B cell (primary cell): ENCODE data around the gene STK11. TPM values are rescaled to one million over a fixed set of nuclear protein-coding genes. Genes with fewer than 3 reads are reported as not detected.

ENCODE experiments used
- ATAC-seq: fragments of 200-7000 bp; cut with Tn5 transposase; one replicate; pipeline ENCODE4 v1.10.0; 2021; ENCODE audit warnings: low read depth, mild to moderate bottlenecking, moderate number of reproducible peaks, moderate library complexity
- CTCF ChIA-PET: fragments of 350-600 bp; sonication (Branson Sonifier 250); formaldehyde crosslinking; loops from one replicate; lab custom pipeline; 2021; ENCODE audit warnings: antibody characterized with exemption, inconsistent platforms; lab: Charles Lee
- POLR2A ChIA-PET: fragments of 350-600 bp; sonication (Branson Sonifier 250); formaldehyde crosslinking; loops from one replicate; lab custom pipeline; 2021; ENCODE audit warnings: antibody characterized with exemption; lab: Charles Lee
- DNase-seq: peaks from one replicate; pipeline ENCODE4 v3.0.0; 2013
- H2AFZ ChIP-seq: 2 replicates; pipeline ENCODE4 v1.6.1; 2012; ENCODE audit warnings: mild to moderate bottlenecking, low read depth, low read length; ENCODE audit not compliant: insufficient read depth, poor library complexity, severe bottlenecking
- H3K27ac ChIP-seq, 2 donors: 1 replicate in 1 of 2; 2 replicates in 1 of 2; pipeline ENCODE4 v1.5.1; 2012 to 2013; ENCODE audit warnings: low read length in 2 of 2, mild to moderate bottlenecking in 2 of 2, moderate library complexity in 1 of 2
- H3K27me3 ChIP-seq, 4 experiments: fragments of 200-600 bp in 1 of 4; sonication (generic) in 1 of 4; replicated peaks in 1 of 4; 1 replicate in 2 of 4; 2 replicates in 2 of 4; pipeline versions ENCODE4 v1.6.1 to v1.7.0; 2013 to 2016; ENCODE audit warnings: low read length in 3 of 4, mild to moderate bottlenecking in 2 of 4, mixed read lengths in 1 of 4, moderate library complexity in 1 of 4; ENCODE audit not compliant: insufficient read depth in 4 of 4, control insufficient read depth in 3 of 4; ENCODE audit errors: control extremely low read depth in 1 of 4
- H3K36me3 ChIP-seq, 2 experiments: replicated peaks in 1 of 2; 1 replicate in 1 of 2; 2 replicates in 1 of 2; pipeline versions ENCODE4 v1.6.1 to v1.7.1; 2013; ENCODE audit warnings: low read length in 1 of 2; ENCODE audit not compliant: insufficient read depth in 2 of 2, control insufficient read depth in 1 of 2; ENCODE audit errors: control extremely low read depth in 1 of 2, extremely low read depth in 1 of 2
- H3K4me1 ChIP-seq, 2 donors: fragments of 200-600 bp in 1 of 2; sonication (generic) in 1 of 2; 1 replicate in 1 of 2; 2 replicates in 1 of 2; pipeline versions ENCODE4 v1.5.1 to v1.6.1; 2013 to 2017; ENCODE audit warnings: low read length in 2 of 2; ENCODE audit not compliant: control insufficient read depth in 2 of 2, insufficient read depth in 2 of 2
- H3K4me2 ChIP-seq: replicated peaks from 2 replicates; pipeline ENCODE3; 2012; ENCODE audit warnings: mild to moderate bottlenecking, low read depth, low read length; ENCODE audit not compliant: poor library complexity, severe bottlenecking
- H3K4me3 ChIP-seq, 5 experiments: fragments of 200-600 bp in 1 of 5; sonication (generic) in 1 of 5; 1 replicate in 3 of 5; 2 replicates in 2 of 5; pipeline versions ENCODE4 v1.5.1 to v1.7.0; 2011 to 2016; ENCODE audit warnings: low read length in 4 of 5, mild to moderate bottlenecking in 4 of 5, low read depth in 2 of 5, control low read depth in 1 of 5, moderate library complexity in 1 of 5; ENCODE audit not compliant: insufficient read depth in 1 of 5; ENCODE audit errors: control extremely low read depth in 1 of 5, extremely low read depth in 1 of 5
- H3K79me2 ChIP-seq: fragments of 200-600 bp; sonication (generic); one replicate; pipeline ENCODE4 v1.6.0; 2016; ENCODE audit warnings: low read length; ENCODE audit not compliant: control insufficient read depth, insufficient read depth
- H3K9ac ChIP-seq: fragments of 200-600 bp; sonication (generic); 2 replicates; pipeline ENCODE4 v1.6.1; 2017; ENCODE audit warnings: mild to moderate bottlenecking, low read length, moderate library complexity
- H3K9me3 ChIP-seq, 3 donors: one replicate each; pipeline versions ENCODE4 v1.6.1 to v1.7.1; 2013; ENCODE audit warnings: low read length in 2 of 3; ENCODE audit not compliant: control insufficient read depth in 2 of 3, insufficient read depth in 1 of 3; ENCODE audit errors: control extremely low read depth in 1 of 3
- H4K20me1 ChIP-seq: 2 replicates; pipeline ENCODE4 v1.6.0; 2012; ENCODE audit warnings: mild to moderate bottlenecking, low read length; ENCODE audit not compliant: insufficient read depth, control insufficient read depth, poor library complexity, severe bottlenecking
- H3K27ac Mint-ChIP-seq: one replicate; pipeline ENCODE4 v1.8.0; 2021; ENCODE audit warnings: mixed read lengths
- H3K27me3 Mint-ChIP-seq: one replicate; pipeline ENCODE4 v1.8.0; 2021; ENCODE audit warnings: mixed read lengths
- H3K4me1 Mint-ChIP-seq: one replicate; pipeline ENCODE4 v1.8.0; 2021; ENCODE audit warnings: mixed read lengths
- H3K4me3 Mint-ChIP-seq: one replicate; pipeline ENCODE4 v1.8.0; 2021; ENCODE audit warnings: mixed read lengths
- H3K9me3 Mint-ChIP-seq: one replicate; pipeline ENCODE4 v1.8.0; 2022; ENCODE audit warnings: mixed read lengths; ENCODE audit not compliant: insufficient read depth
- EZH2 ChIP-seq: IDR thresholded peaks from 2 replicates; pipeline ENCODE4 v1.6.1; 2012; ENCODE audit warnings: borderline replicate concordance, low read depth, mild to moderate bottlenecking, moderate library complexity, low read length; ENCODE audit not compliant: insufficient read depth, poor library complexity, severe bottlenecking
- WGBS: methylation state at CpG from one replicate; pipeline ENCODE4 v1.1.5; 2013; ENCODE audit warnings: missing lambda C conversion rate; ENCODE audit not compliant: insufficient coverage; 5-methylcytosine and 5-hydroxymethylcytosine counted together
- intact Hi-C: fragments of 100-400 bp; cut with micrococcal nuclease; formaldehyde crosslinking; loops from one replicate; pipeline ENCODE4 v1.10.0; 2022
- polyA plus RNA-seq: library from polyadenylated mRNA; depleted of rRNA; stranded (reverse); fragments of >200 nt; gene quantifications from 2 replicates; pipeline ENCODE4 v1.2.3, GENCODE V29; 2012
- total RNA-seq, 2 donors: library from RNA; stranded (reverse); fragments of 120-200 nt in 1 of 2; gene quantifications; 1 replicate in 1 of 2; 2 replicates in 1 of 2; pipeline versions ENCODE4 v1.2.3 to v1.2.4, GENCODE V29; 2013 to 2022
- TF ChIP-seq, protein P1 (sequence below): fragments of 200-600 bp; IDR thresholded peaks from one replicate; pipeline ENCODE4 v1.8.0; 2022; ENCODE audit warnings: antibody characterized with exemption, mild to moderate bottlenecking

Gene STK11
- total and polyA plus RNA-seq, 2 donors (not counting 1 experiment from before 2014, with no cell fraction given) = 87.9 to 89.9 TPM

DNA sequence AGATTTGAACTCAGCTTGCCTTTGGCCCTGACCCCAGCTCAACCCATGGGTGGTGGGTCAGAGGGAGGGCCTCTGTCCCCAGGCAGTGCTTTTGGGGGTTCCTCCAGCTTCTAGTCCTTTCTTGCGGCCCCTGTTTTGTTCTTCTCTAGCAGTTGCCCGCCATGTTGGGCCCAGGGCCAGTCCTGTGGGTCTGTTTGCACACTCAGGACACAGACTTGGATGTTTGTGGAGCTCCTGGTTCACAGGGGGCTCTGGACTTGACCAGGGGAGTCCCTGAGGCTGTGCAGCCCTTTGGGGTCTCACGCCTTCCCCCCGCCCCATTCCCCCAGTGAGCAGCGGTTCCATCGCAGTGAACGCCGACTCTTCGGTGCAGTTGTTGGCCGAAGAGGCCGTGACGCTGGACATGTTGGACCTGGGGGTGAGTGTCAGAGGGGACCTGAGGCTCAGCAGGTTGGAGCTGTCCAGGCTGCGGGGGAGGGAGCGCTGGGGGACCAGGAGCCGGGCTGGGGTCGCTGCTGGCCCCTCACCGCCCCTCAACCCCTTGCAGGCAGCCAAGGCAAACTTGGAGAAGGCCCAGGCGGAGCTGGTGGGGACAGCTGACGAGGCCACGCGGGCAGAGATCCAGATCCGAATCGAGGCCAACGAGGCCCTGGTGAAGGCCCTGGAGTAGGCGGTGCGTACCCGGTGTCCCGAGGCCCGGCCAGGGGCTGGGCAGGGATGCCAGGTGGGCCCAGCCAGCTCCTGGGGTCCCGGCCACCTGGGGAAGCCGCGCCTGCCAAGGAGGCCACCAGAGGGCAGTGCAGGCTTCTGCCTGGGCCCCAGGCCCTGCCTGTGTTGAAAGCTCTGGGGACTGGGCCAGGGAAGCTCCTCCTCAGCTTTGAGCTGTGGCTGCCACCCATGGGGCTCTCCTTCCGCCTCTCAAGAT, 38.5 kb downstream of the STK11 start:
- Histone ChIP-seq H3K36me3 (peaks cover 0 to 4% of the 10 kb centered on the region in 2 experiments), H3K4me1 (peaks cover 37 to 61% of the 10 kb centered on the region in 2 donors), H2AFZ (peak overlapping the region; percentile 59), H3K27me3 (no peaks in the 10 kb centered on the region), H3K79me2 (peaks cover 23% of the 10 kb centered on the region), H3K27ac (peak overlapping the region; percentile 48 to 53), H3K9ac (peak overlapping the region; percentile 56), H3K4me3 (peak overlapping the region in 4 of 5 experiments; percentile 10 to 52 (median 30)), H3K4me2 (peak overlapping the region; percentile 90), H3K9me3 (no peaks in the 10 kb centered on the region), H4K20me1 (peaks cover 17% of the 10 kb centered on the region)
- peak overlapping the region; percentile 84 for H3K4me3 Mint-ChIP-seq
- TF ChIP-seq, protein P1, sequence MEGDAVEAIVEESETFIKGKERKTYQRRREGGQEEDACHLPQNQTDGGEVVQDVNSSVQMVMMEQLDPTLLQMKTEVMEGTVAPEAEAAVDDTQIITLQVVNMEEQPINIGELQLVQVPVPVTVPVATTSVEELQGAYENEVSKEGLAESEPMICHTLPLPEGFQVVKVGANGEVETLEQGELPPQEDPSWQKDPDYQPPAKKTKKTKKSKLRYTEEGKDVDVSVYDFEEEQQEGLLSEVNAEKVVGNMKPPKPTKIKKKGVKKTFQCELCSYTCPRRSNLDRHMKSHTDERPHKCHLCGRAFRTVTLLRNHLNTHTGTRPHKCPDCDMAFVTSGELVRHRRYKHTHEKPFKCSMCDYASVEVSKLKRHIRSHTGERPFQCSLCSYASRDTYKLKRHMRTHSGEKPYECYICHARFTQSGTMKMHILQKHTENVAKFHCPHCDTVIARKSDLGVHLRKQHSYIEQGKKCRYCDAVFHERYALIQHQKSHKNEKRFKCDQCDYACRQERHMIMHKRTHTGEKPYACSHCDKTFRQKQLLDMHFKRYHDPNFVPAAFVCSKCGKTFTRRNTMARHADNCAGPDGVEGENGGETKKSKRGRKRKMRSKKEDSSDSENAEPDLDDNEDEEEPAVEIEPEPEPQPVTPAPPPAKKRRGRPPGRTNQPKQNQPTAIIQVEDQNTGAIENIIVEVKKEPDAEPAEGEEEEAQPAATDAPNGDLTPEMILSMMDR = peak; percentile 89
- no peak for TF ChIP-seq EZH2
- WGBS = 59% methylated on average over 33 of the region's 33 CpGs
- H3K4me1 Mint-ChIP-seq = peaks cover 34% of the 10 kb centered on the region
- ChIA-PET CTCF (interaction anchor here (0.5 to 8.0 kb wide), 46 partner anchors 10 to 380 kb away, joined by 3 to 658 read pairs (median 4); partner anchors contain the start of genes ABCA7, CIRBP, FAM174C and MED16), POLR2A (interaction anchor here (0.7 to 7.8 kb wide), 10 partner anchors 9 to 217 kb away, joined by 3 to 402 read pairs (median 10); partner anchors contain the start of genes ARHGAP45, CIRBP, CNN2 and FAM174C)
- intact Hi-C loops = loop anchor here (1.0 to 10.0 kb wide), 8 partner anchors 22 to 1941 kb away; partner anchors contain the start of genes CNN2, GPX4, NCLN and NDUFS7
- H3K27me3 Mint-ChIP-seq = no peaks in the 10 kb centered on the region
- DNase-seq (peak; percentile 91), ATAC-seq (peak; percentile 42)
- H3K27ac Mint-ChIP-seq = peak overlapping the region; percentile 95
- no peaks in the 10 kb centered on the region for H3K9me3 Mint-ChIP-seq
